LNCaP clone FGC (cell line): Measurements from ENCODE around the gene HTR1A.

Source experiments
- DNase-seq: peaks from one replicate; pipeline ENCODE4 v3.0.0-alpha.2; 2011; ENCODE audit warnings: low read depth
- H3K4me3 ChIP-seq: 2 replicates; pipeline ENCODE4 v1.5.1; 2011; ENCODE audit warnings: mild to moderate bottlenecking, low read depth, low read length, control low read depth
- TF ChIP-seq, protein P1 (sequence below): IDR thresholded peaks from 2 replicates; pipeline ENCODE4 v1.5.1; 2012; ENCODE audit warnings: mild to moderate bottlenecking; ENCODE audit not compliant: control insufficient read depth, insufficient read depth; ENCODE audit errors: extremely low read depth

HTR1A gene

GRCh38 chr5:63911871-63912270 is 50.4 kb downstream of the HTR1A start:
- no peak overlapping the region for H3K4me3 ChIP-seq
- DNase-seq: no peak
- TF ChIP-seq, protein P1, sequence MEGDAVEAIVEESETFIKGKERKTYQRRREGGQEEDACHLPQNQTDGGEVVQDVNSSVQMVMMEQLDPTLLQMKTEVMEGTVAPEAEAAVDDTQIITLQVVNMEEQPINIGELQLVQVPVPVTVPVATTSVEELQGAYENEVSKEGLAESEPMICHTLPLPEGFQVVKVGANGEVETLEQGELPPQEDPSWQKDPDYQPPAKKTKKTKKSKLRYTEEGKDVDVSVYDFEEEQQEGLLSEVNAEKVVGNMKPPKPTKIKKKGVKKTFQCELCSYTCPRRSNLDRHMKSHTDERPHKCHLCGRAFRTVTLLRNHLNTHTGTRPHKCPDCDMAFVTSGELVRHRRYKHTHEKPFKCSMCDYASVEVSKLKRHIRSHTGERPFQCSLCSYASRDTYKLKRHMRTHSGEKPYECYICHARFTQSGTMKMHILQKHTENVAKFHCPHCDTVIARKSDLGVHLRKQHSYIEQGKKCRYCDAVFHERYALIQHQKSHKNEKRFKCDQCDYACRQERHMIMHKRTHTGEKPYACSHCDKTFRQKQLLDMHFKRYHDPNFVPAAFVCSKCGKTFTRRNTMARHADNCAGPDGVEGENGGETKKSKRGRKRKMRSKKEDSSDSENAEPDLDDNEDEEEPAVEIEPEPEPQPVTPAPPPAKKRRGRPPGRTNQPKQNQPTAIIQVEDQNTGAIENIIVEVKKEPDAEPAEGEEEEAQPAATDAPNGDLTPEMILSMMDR: no peak
